ENCODE measurements around the gene BBS9.

GRCh38 chr7:33356336-33356735, 227.0 kb downstream of the BBS9 start:
- no peak for TF ChIP-seq POLR2A (IDR thresholded peaks at IDR 0.05; ENCODE audit: low read depth, low read length)
- no peak for TF ChIP-seq TAF1 (IDR thresholded peaks at IDR 0.05; ENCODE audit: borderline replicate concordance, low read depth, low read length)
- no peak for TF ChIP-seq POLR2AphosphoS5 (IDR thresholded peaks at IDR 0.05; ENCODE audit: low read depth, low read length)

All from GM12892 (cell line).